HepG2 (cell line): ENCODE data around the gene TAF7. TPM values are rescaled to one million over a fixed set of nuclear protein-coding genes. Genes with fewer than 3 reads are reported as not detected.
A peak's percentile ranks its signal among the peaks of the same experiment; 100 is the strongest.

ENCODE experiments used
- ATAC-seq: fragments of 200-7000 bp; cut with Tn5 transposase; 3 replicates; pipeline ENCODE4 v1.9.1; 2020; ENCODE audit warnings: mild to moderate bottlenecking, moderate library complexity
- BruUV-seq: library from RNA; stranded (reverse); fragments of 400-500 nt; replicated peaks from 2 replicates; lab custom pipeline; 2021; lab: Mats Ljungman, UMichigan
- CTCF ChIA-PET: fragments of 300-600 bp; formaldehyde crosslinking; extraction: SDS; loops from one replicate; lab custom pipeline; 2021; ENCODE audit warnings: low total read pairs, inconsistent platforms, low intra/inter-chr PET ratio; lab: Yijun Ruan, JAX
- POLR2A ChIA-PET: fragments of 350-600 bp; sonication (Branson Sonifier 250); formaldehyde crosslinking; loops from one replicate; lab custom pipeline; 2020; ENCODE audit warnings: antibody characterized with exemption, inconsistent platforms; lab: Yijun Ruan, JAX
- DNase-seq: peaks from one replicate; pipeline ENCODE4 v3.0.0-alpha.2; 2015; ENCODE audit warnings: low spot score
- FAIRE-seq: peaks from 3 replicates; lab custom pipeline; 2011; peaks lifted over from hg19 to GRCh38; lab: Jason Lieb, UNC
- H2AFZ ChIP-seq: one replicate; pipeline ENCODE4 v1.6.1; 2011; ENCODE audit warnings: low read length, inconsistent platforms
- H3K27ac ChIP-seq: fragments of 300-600 bp; 3 replicates; pipeline ENCODE4 v1.8.0; 2011; ENCODE audit warnings: mixed run types, mild to moderate bottlenecking, mixed read lengths, low read length, inconsistent platforms; ENCODE audit not compliant: insufficient read depth; ENCODE audit errors: extremely low read length
- H3K27me3 ChIP-seq, 2 experiments: fragments of 200-600 bp in 1 of 2; 2 replicates in 1 of 2; 3 replicates in 1 of 2; pipeline versions ENCODE4 v1.6.0 to v1.8.0; 2011; ENCODE audit warnings: low read length in 2 of 2, mild to moderate bottlenecking in 2 of 2, moderate library complexity in 2 of 2, inconsistent platforms in 1 of 2; ENCODE audit not compliant: insufficient read depth in 2 of 2, control insufficient read depth in 1 of 2
- H3K36me3 ChIP-seq, 2 experiments: fragments of 200-600 bp in 1 of 2; replicated peaks in 1 of 2; 2 replicates in 1 of 2; 3 replicates in 1 of 2; pipeline versions ENCODE4 v1.5.1 to v1.8.0; 2011; ENCODE audit warnings: low read length in 2 of 2, inconsistent platforms in 1 of 2; ENCODE audit not compliant: insufficient read depth in 2 of 2, control insufficient read depth in 1 of 2
- H3K4me1 ChIP-seq: 2 replicates; pipeline ENCODE4 v1.5.1; 2012; ENCODE audit warnings: low read length, inconsistent platforms; ENCODE audit not compliant: insufficient read depth
- H3K4me2 ChIP-seq: 2 replicates; pipeline ENCODE4 v1.6.0; 2011; ENCODE audit warnings: low read depth, low read length, inconsistent platforms
- H3K4me3 ChIP-seq, 3 experiments: fragments of 200-600 bp in 1 of 3; sonication (generic), shearing (Covaris generic) in 1 of 3; replicated peaks in 1 of 3; 2 replicates each; pipeline ENCODE4 v1.5.1; 2011 to 2016; ENCODE audit warnings: low read length in 3 of 3, inconsistent platforms in 2 of 3, low read depth in 2 of 3, mild to moderate bottlenecking in 2 of 3, control low read depth in 1 of 3, mixed read lengths in 1 of 3; ENCODE audit not compliant: insufficient read depth in 1 of 3
- H3K79me2 ChIP-seq: one replicate; pipeline ENCODE4 v1.6.1; 2011; ENCODE audit warnings: low read length, inconsistent platforms; ENCODE audit not compliant: insufficient read depth
- H3K9ac ChIP-seq: 2 replicates; pipeline ENCODE4 v1.6.0; 2011; ENCODE audit warnings: mild to moderate bottlenecking, low read depth, low read length, inconsistent platforms; ENCODE audit not compliant: insufficient read depth
- H3K9me3 ChIP-seq: 2 replicates; pipeline ENCODE4 v1.5.1; 2012; ENCODE audit warnings: mild to moderate bottlenecking, low read length
- H4K20me1 ChIP-seq: 2 replicates; pipeline ENCODE4 v1.6.0; 2011; ENCODE audit warnings: inconsistent platforms, mild to moderate bottlenecking, low read length, moderate library complexity; ENCODE audit not compliant: insufficient read depth
- ATF3 ChIP-seq: sonication (generic); formaldehyde crosslinking; IDR thresholded peaks from 2 replicates; pipeline ENCODE4 v1.4.0; 2020; ENCODE audit warnings: missing genetic modification reagents
- BRF2 ChIP-seq: sonication (generic); formaldehyde crosslinking; IDR thresholded peaks from 2 replicates; pipeline ENCODE4 v1.8.1; 2022; ENCODE audit warnings: mild to moderate bottlenecking, missing genetic modification reagents
- HOXA5 ChIP-seq: sonication (generic); formaldehyde crosslinking; IDR thresholded peaks from 2 replicates; pipeline ENCODE4 v1.4.0; 2020; ENCODE audit warnings: missing genetic modification reagents
- KLF13 ChIP-seq: sonication (generic); formaldehyde crosslinking; IDR thresholded peaks from 2 replicates; pipeline ENCODE4 v1.4.0; 2020; ENCODE audit warnings: mild to moderate bottlenecking, missing genetic modification reagents
- REST ChIP-seq, 2 experiments: IDR thresholded peaks; 2 replicates each; pipeline ENCODE4 v1.6.1; 2011 to 2012; ENCODE audit warnings: low read length in 2 of 2, borderline replicate concordance in 1 of 2, low read depth in 1 of 2, mild to moderate bottlenecking in 1 of 2, moderate library complexity in 1 of 2
- SMARCC2 ChIP-seq: fragments of 450-650 bp; IDR thresholded peaks from 2 replicates; pipeline ENCODE4 v1.6.1; 2017; ENCODE audit warnings: antibody characterized with exemption, mild to moderate bottlenecking
- ZNF878 ChIP-seq: sonication (generic); formaldehyde crosslinking; IDR thresholded peaks from 2 replicates; pipeline ENCODE4 v1.8.1; 2023; ENCODE audit warnings: mild to moderate bottlenecking, missing genetic modification reagents, moderate library complexity
- WGBS: methylation state at CpG from one replicate; pipeline ENCODE4 v1.1.6; 2017; ENCODE audit warnings: low lambda C conversion rate; 5-methylcytosine and 5-hydroxymethylcytosine counted together
- in situ Hi-C: cut with HindIII; loops from 2 replicates; pipeline ENCODE4 v1.10.0; 2017; ENCODE audit warnings: low pct_unique_long_range_greater_than_20kb; ENCODE audit not compliant: extremely low pct_ligation_motif_present
- intact Hi-C: fragments of 100-400 bp; cut with micrococcal nuclease; formaldehyde crosslinking; loops from one replicate; pipeline ENCODE4 v1.10.0; 2022; ENCODE audit not compliant: unreplicated experiment
- polyA plus RNA-seq, 8 experiments: library from polyadenylated mRNA; depleted of rRNA in 3 of 8; stranded (reverse) in 7 of 8; unstranded in 1 of 8; fragments of >200 nt; fragmentation: Illumina TruSeq in 4 of 8; extraction: Trizol in 4 of 8; gene quantifications; 2 replicates each; pipeline versions ENCODE4 v1.2.1 to v1.2.3, GENCODE V29; 2011 to 2016; ENCODE audit warnings: low read depth in 4 of 8, missing spikeins in 1 of 8, mixed read lengths in 1 of 8; ENCODE audit not compliant: insufficient read depth in 1 of 8
- total RNA-seq, 5 experiments: library from RNA; depleted of rRNA; stranded (reverse); fragments of >200 nt; fragmentation: Illumina TruSeq; extraction: Trizol; gene quantifications; 2 replicates each; pipeline ENCODE4 v1.2.3, GENCODE V29; 2016; ENCODE audit warnings: low read depth in 1 of 5

The TAF7 gene
- total and polyA plus RNA-seq, 2 of the 13 experiments (the other 11 are each of a cell fraction or from before 2014, with no cell fraction given) = 41.6 to 61.5 TPM

- Histone ChIP-seq H3K4me1 (no peaks in the 10 kb centered on the region), H3K9me3 (peaks cover 25% of the 10 kb centered on the region), H3K27ac (no peak overlapping the region), H3K4me2 (no peak overlapping the region), H4K20me1 (no peaks in the 10 kb centered on the region), H3K36me3 (no peaks in the 10 kb centered on the region), H3K9ac (no peak overlapping the region), H3K27me3 (no peaks in the 10 kb centered on the region), H2AFZ (no peak overlapping the region)
- 50% methylated on average over 15 of the region's 19 CpGs for WGBS
- in situ Hi-C loops = loop anchor here (10.0 kb wide), 1 partner anchor 168 kb away; no protein-coding TSS in a partner anchor
- CTCF ChIA-PET = no interaction called here
- no TSS peak for BruUV-seq
- no peak for TF ChIP-seq KLF13 (CRISPR knock-in tag)
- TF ChIP-seq ATF3 = no peak
- TF ChIP-seq SMARCC2 = no peak
- TF ChIP-seq REST (IDR thresholded peaks at IDR 0.05; ENCODE audit: borderline replicate concordance in 1 of 2, low read depth in 1 of 2, low read length in 2 of 2) = peak; percentile 26 to 71
- no peak for TF ChIP-seq ZNF878 (CRISPR knock-in tag)
- no peak for TF ChIP-seq BRF2 (CRISPR knock-in tag)
- TF ChIP-seq HOXA5 (CRISPR knock-in tag) = no peak
- TF ChIP-seq, all 625 proteins: peak for 1
- POLR2A ChIA-PET = no interaction called here
- H3K79me2 ChIP-seq = no peaks in the 10 kb centered on the region
- intact Hi-C loops = loop anchor here (10.0 kb wide), 1 partner anchor 168 kb away; no protein-coding TSS in a partner anchor
- DNase-seq (no peak), FAIRE-seq (no peak), ATAC-seq (no peak)
- H3K4me3 ChIP-seq = no peak overlapping the region
Observed at GRCh38 chr5:141356950-141357349, 36.4 kb upstream of the TAF7 start.
